Airway epithelial cell (primary cell): ENCODE measurements around the gene SLC34A2. TPM values are rescaled to one million over a fixed set of nuclear protein-coding genes. Genes with fewer than 3 reads are reported as not detected.

ENCODE experiments used
- total RNA-seq: library from RNA; depleted of rRNA; stranded (reverse); fragments of >200 nt; gene quantifications from 2 replicates; pipeline ENCODE4 v1.2.3, GENCODE V29; 2015

The SLC34A2 gene
- 0.09 and 0.21 TPM in 2 replicates for total RNA-seq

GRCh38 chr4:25654971-25655963 is at the start of gene SLC34A2:
Gene SLC34A2, plus strand, starts transcription at chr4:25655851. Its CDS starts 6,650 bp downstream, at chr4:25662501.

Other genes with a start within 250 kb of the SLC34A2 start
- 20.0 and 23.7 TPM in 2 replicates for gene SEL1L3, start 207.1 kb downstream of the SLC34A2 start, total RNA-seq